GM23338 (cell line): ENCODE data around the gene NECTIN1. TPM values are rescaled to one million over a fixed set of nuclear protein-coding genes. Genes with fewer than 3 reads are reported as not detected.

Experiments
- ATAC-seq: fragments of 200-7000 bp; cut with Tn5 transposase; 3 replicates; pipeline ENCODE4 v1.9.1; 2020
- DNase-seq: peaks from one replicate; pipeline ENCODE4 v3.0.0-alpha.2; 2015; ENCODE audit warnings: low spot score
- H2AFZ ChIP-seq: fragments of 200-600 bp; sonication (generic); 2 replicates; pipeline ENCODE4 v1.8.0; 2016; ENCODE audit warnings: antibody characterized with exemption, mild to moderate bottlenecking, moderate library complexity
- H3F3A ChIP-seq: fragments of 200-600 bp; sonication (generic); replicated peaks from 2 replicates; pipeline ENCODE4 v1.8.0; 2017; ENCODE audit warnings: antibody characterized with exemption, mixed run types, low read depth
- H3K27ac ChIP-seq: fragments of 200-600 bp; sonication (generic); 2 replicates; pipeline ENCODE4 v1.6.1; 2016; ENCODE audit warnings: low read depth
- H3K27me3 ChIP-seq: fragments of 200-600 bp; sonication (generic); 2 replicates; pipeline ENCODE4 v1.8.0; 2016; ENCODE audit warnings: mild to moderate bottlenecking, mixed run types, moderate library complexity; ENCODE audit not compliant: insufficient read depth
- H3K36me3 ChIP-seq: fragments of 200-600 bp; sonication (generic); 2 replicates; pipeline ENCODE4 v1.8.0; 2016; ENCODE audit warnings: mild to moderate bottlenecking; ENCODE audit not compliant: insufficient read depth
- H3K4me1 ChIP-seq: fragments of 200-600 bp; sonication (generic); 2 replicates; pipeline ENCODE4 v1.8.0; 2016; ENCODE audit warnings: mild to moderate bottlenecking, moderate library complexity; ENCODE audit not compliant: insufficient read depth
- H3K4me2 ChIP-seq: fragments of 200-600 bp; sonication (generic); 2 replicates; pipeline ENCODE4 v1.7.1; 2017; ENCODE audit warnings: mixed run types
- H3K4me3 ChIP-seq: fragments of 200-600 bp; sonication (generic); 2 replicates; pipeline ENCODE4 v1.6.1; 2016; ENCODE audit warnings: mixed run types
- H3K79me2 ChIP-seq: fragments of 200-600 bp; sonication (generic); replicated peaks from 2 replicates; pipeline ENCODE4 v1.8.0; 2017; ENCODE audit warnings: mild to moderate bottlenecking; ENCODE audit not compliant: insufficient read depth
- H3K9me2 ChIP-seq: fragments of 200-600 bp; sonication (generic); 2 replicates; pipeline ENCODE4 v1.8.0; 2017; ENCODE audit not compliant: insufficient read depth
- H4K20me1 ChIP-seq: fragments of 200-600 bp; sonication (generic); replicated peaks from 2 replicates; pipeline ENCODE4 v1.8.0; 2017; ENCODE audit warnings: mild to moderate bottlenecking; ENCODE audit not compliant: insufficient read depth
- H3K27ac Mint-ChIP-seq: 2 replicates; pipeline ENCODE4 v1.8.0; 2020; ENCODE audit warnings: inconsistent platforms, mild to moderate bottlenecking, moderate library complexity, mixed read lengths
- H3K27me3 Mint-ChIP-seq: 3 replicates; pipeline ENCODE4 v1.8.0; 2022; ENCODE audit warnings: low read depth, mild to moderate bottlenecking, moderate library complexity, mixed read lengths, inconsistent platforms; ENCODE audit not compliant: insufficient read depth, poor library complexity
- H3K36me3 Mint-ChIP-seq: 3 replicates; pipeline ENCODE4 v1.8.0; 2021; ENCODE audit warnings: low read depth, mild to moderate bottlenecking, inconsistent platforms, moderate library complexity, mixed read lengths
- H3K4me1 Mint-ChIP-seq: 3 replicates; pipeline ENCODE4 v1.8.0; 2020; ENCODE audit warnings: mild to moderate bottlenecking, inconsistent platforms, mixed read lengths
- H3K4me3 Mint-ChIP-seq: 3 replicates; pipeline ENCODE4 v1.8.0; 2021; ENCODE audit warnings: moderate library complexity, mild to moderate bottlenecking, inconsistent platforms, mixed read lengths
- H3K9me3 Mint-ChIP-seq: 3 replicates; pipeline ENCODE4 v1.8.0; 2020; ENCODE audit warnings: moderate library complexity, mild to moderate bottlenecking, inconsistent platforms, mixed read lengths
- CREB1 ChIP-seq: fragments of 250-450 bp; sonication (Bioruptor Pico); IDR thresholded peaks from 2 replicates; pipeline ENCODE4 v1.5.0; 2020; ENCODE audit warnings: low read depth, mild to moderate bottlenecking, moderate library complexity
- CTCF ChIP-seq, 2 experiments: fragments of 200-600 bp in 1 of 2; sonication (generic) in 1 of 2; conservative IDR thresholded peaks; 2 replicates each; pipeline versions ENCODE4 v1.5.1 to v1.6.1; 2016 to 2017; ENCODE audit warnings: antibody characterized with exemption in 2 of 2, low read depth in 2 of 2, mild to moderate bottlenecking in 2 of 2, moderate library complexity in 1 of 2
- ETS1 ChIP-seq: IDR thresholded peaks from 2 replicates; pipeline ENCODE4 v1.6.1; 2016; ENCODE audit warnings: antibody characterized with exemption
- EZH2 ChIP-seq: fragments of 200-600 bp; sonication (generic); IDR thresholded peaks from one replicate; pipeline ENCODE4 v1.8.0; 2017; ENCODE audit warnings: antibody characterized with exemption, mild to moderate bottlenecking, low read depth; ENCODE audit not compliant: unreplicated experiment
- JUNB ChIP-seq: IDR thresholded peaks from one replicate; pipeline ENCODE4 v1.6.1; 2016; ENCODE audit warnings: antibody characterized with exemption; ENCODE audit not compliant: unreplicated experiment
- REST ChIP-seq: IDR thresholded peaks from one replicate; pipeline ENCODE4 v1.6.1; 2018; ENCODE audit warnings: antibody characterized with exemption; ENCODE audit not compliant: unreplicated experiment
- ZNF331 ChIP-seq: fragments of 250-450 bp; sonication (Bioruptor Pico); IDR thresholded peaks from 2 replicates; pipeline ENCODE4 v1.5.0; 2020; ENCODE audit warnings: low read depth, mild to moderate bottlenecking, moderate library complexity
- ZNF462 ChIP-seq: fragments of 250-450 bp; sonication (Bioruptor Pico); IDR thresholded peaks from 2 replicates; pipeline ENCODE4 v1.5.0; 2020; ENCODE audit warnings: mild to moderate bottlenecking, moderate library complexity
- polyA plus RNA-seq: library from polyadenylated mRNA; unstranded; fragments of >200 nt; fragmentation: Nextera tagmentation; extraction: Ambion mirVana; gene quantifications from 2 replicates; pipeline ENCODE4 v1.2.1, GENCODE V29; 2016
- total RNA-seq: library from RNA; depleted of rRNA; stranded (reverse); fragments of >200 nt; shearing (Covaris generic); gene quantifications from 2 replicates; pipeline ENCODE4 v1.2.3, GENCODE V29; 2014

Gene NECTIN1
- total and polyA plus RNA-seq, 2 experiments from 2014 or later = 18.7 to 56.3 TPM

GRCh38 chr11:119754656-119755355, 25.8 kb upstream of the NECTIN1 start:
- no peaks in the 10 kb centered on the region for H3K4me1 ChIP-seq
- H3K27me3 ChIP-seq = no peaks in the 10 kb centered on the region
- no peaks in the 10 kb centered on the region for H3K79me2 ChIP-seq
- no peak overlapping the region for H3K4me3 Mint-ChIP-seq
- peaks cover 11% of the 10 kb centered on the region for H3K27me3 Mint-ChIP-seq
- DNase-seq (no peak), ATAC-seq (peak; percentile 56)
- H3F3A ChIP-seq = no peaks in the 10 kb centered on the region
- no peak overlapping the region for H3K27ac Mint-ChIP-seq
- H3K4me1 Mint-ChIP-seq = peaks cover 17% of the 10 kb centered on the region
- no peak overlapping the region for H3K27ac ChIP-seq
- H4K20me1 ChIP-seq = no peaks in the 10 kb centered on the region
- no peaks in the 10 kb centered on the region for H3K9me2 ChIP-seq
- H3K9me3 Mint-ChIP-seq = no peaks in the 10 kb centered on the region
- no peak overlapping the region for H3K4me3 ChIP-seq
- H3K4me2 ChIP-seq = no peak overlapping the region
- H3K36me3 Mint-ChIP-seq = no peaks in the 10 kb centered on the region
- no peaks in the 10 kb centered on the region for H3K36me3 ChIP-seq
- H2AFZ ChIP-seq = 0 out of 2 replicates have a peak overlapping the region, but pooled peaks have one; percentile 63
- TF ChIP-seq ZNF331 (CRISPR knock-in tag) (no peak), EZH2 (no peak), CREB1 (CRISPR knock-in tag) (no peak), ZNF462 (CRISPR knock-in tag) (no peak)

GRCh38 chr11:119754199-119754598, 25.2 kb upstream of the NECTIN1 start:
- no peak overlapping the region for H3K4me2 ChIP-seq
- no peak for ATAC-seq
- no peaks in the 10 kb centered on the region for H3K79me2 ChIP-seq
- no peak overlapping the region for H3K4me3 ChIP-seq
- no peak for DNase-seq
- H3K36me3 ChIP-seq = no peaks in the 10 kb centered on the region
- H4K20me1 ChIP-seq = no peaks in the 10 kb centered on the region
- Mint-ChIP-seq H3K9me3 (no peaks in the 10 kb centered on the region), H3K4me3 (no peak overlapping the region), H3K36me3 (no peaks in the 10 kb centered on the region), H3K27ac (no peak overlapping the region), H3K4me1 (peaks cover 14% of the 10 kb centered on the region), H3K27me3 (peaks cover 11% of the 10 kb centered on the region)
- H3K4me1 ChIP-seq = no peaks in the 10 kb centered on the region
- H2AFZ ChIP-seq = no peak overlapping the region
- no peaks in the 10 kb centered on the region for H3K9me2 ChIP-seq
- H3K27me3 ChIP-seq = no peaks in the 10 kb centered on the region
- H3K27ac ChIP-seq = no peak overlapping the region
- no peaks in the 10 kb centered on the region for H3F3A ChIP-seq
- TF ChIP-seq REST (no peak), CTCF (conservative IDR thresholded peaks at IDR 0.05; ENCODE audit: low read depth in 2 of 2) (no peak), JUNB (no peak), ETS1 (no peak)
